Neural cell (in vitro differentiated cells): ENCODE data around the gene PCNX1. TPM values are rescaled to one million over a fixed set of nuclear protein-coding genes. Genes with fewer than 3 reads are reported as not detected.
"Not testable (repeated sequence)": the region's sequence is repeated elsewhere in the genome, so short reads cannot be mapped to it uniquely, and the experiment has no call there.

ENCODE experiments used
- H2AFZ ChIP-seq: fragments of 200-600, 300-800 bp; sonication (generic), shearing (Covaris generic); 2 replicates; pipeline ENCODE4 v1.6.0; 2014; ENCODE audit warnings: low read depth, mild to moderate bottlenecking, antibody characterized with exemption, low read length, moderate library complexity
- H3F3A ChIP-seq: fragments of 200-600 bp; shearing (Covaris generic); 2 replicates; pipeline ENCODE4 v1.6.1; 2016; ENCODE audit warnings: mild to moderate bottlenecking, moderate library complexity, mixed read lengths, antibody characterized with exemption, low read length; ENCODE audit not compliant: insufficient read depth, poor library complexity, severe bottlenecking
- H3K27ac ChIP-seq: fragments of 200-600, 300-800 bp; sonication (generic), shearing (Covaris generic); 2 replicates; pipeline ENCODE4 v1.5.1; 2014; ENCODE audit warnings: mild to moderate bottlenecking, low read length, moderate library complexity
- H3K27me3 ChIP-seq: fragments of 300-800, 200-600 bp; sonication (generic), shearing (Covaris generic); 2 replicates; pipeline ENCODE4 v1.6.0; 2014; ENCODE audit warnings: mild to moderate bottlenecking, low read depth, low read length, moderate library complexity; ENCODE audit not compliant: insufficient read depth
- H3K36me3 ChIP-seq: fragments of 300-800, 200-600 bp; sonication (generic), shearing (Covaris generic); 2 replicates; pipeline ENCODE4 v1.5.1; 2014; ENCODE audit warnings: mild to moderate bottlenecking, antibody characterized with exemption, low read length, moderate library complexity; ENCODE audit not compliant: insufficient read depth
- H3K4me2 ChIP-seq: fragments of 300-800, 200-600 bp; sonication (generic), shearing (Covaris generic); 2 replicates; pipeline ENCODE4 v1.6.0; 2014; ENCODE audit warnings: mild to moderate bottlenecking, low read length
- H3K4me3 ChIP-seq: fragments of 300-800, 200-600 bp; sonication (generic), shearing (Covaris generic); 2 replicates; pipeline ENCODE4 v1.5.1; 2014; ENCODE audit warnings: mild to moderate bottlenecking, low read length, moderate library complexity
- H3K79me2 ChIP-seq: fragments of 200-600 bp; shearing (Covaris generic); replicated peaks from 2 replicates; pipeline ENCODE4 v1.6.0; 2014; ENCODE audit warnings: mild to moderate bottlenecking, low read length, moderate library complexity; ENCODE audit not compliant: insufficient read depth
- H3K9ac ChIP-seq: fragments of 300-800, 200-600 bp; sonication (generic), shearing (Covaris generic); 2 replicates; pipeline ENCODE4 v1.6.1; 2016; ENCODE audit warnings: mild to moderate bottlenecking, low read length, mixed read lengths
- H3K9me2 ChIP-seq: fragments of 200-600 bp; shearing (Covaris generic); 2 replicates; pipeline ENCODE4 v1.6.1; 2016; ENCODE audit warnings: mild to moderate bottlenecking, low read length, mixed read lengths; ENCODE audit not compliant: insufficient read depth
- H3K9me3 ChIP-seq: fragments of 200-600, 300-800 bp; sonication (generic), shearing (Covaris generic); 2 replicates; pipeline ENCODE4 v1.6.1; 2016; ENCODE audit warnings: mild to moderate bottlenecking, mixed run types, low read length, moderate library complexity, mixed read lengths
- H4K20me1 ChIP-seq: fragments of 200-600 bp; shearing (Covaris generic); 2 replicates; pipeline ENCODE4 v1.6.1; 2016; ENCODE audit warnings: mild to moderate bottlenecking, mixed run types; ENCODE audit not compliant: insufficient read depth
- CTCF ChIP-seq: fragments of 450-650 bp; IDR thresholded peaks from 2 replicates; pipeline ENCODE4 v1.5.1; 2014; ENCODE audit warnings: antibody characterized with exemption, mild to moderate bottlenecking, moderate library complexity; ENCODE audit not compliant: poor library complexity, severe bottlenecking
- EP300 ChIP-seq: fragments of 450-650 bp; conservative IDR thresholded peaks from 2 replicates; pipeline ENCODE4 v1.6.1; 2014; ENCODE audit warnings: antibody characterized with exemption, mild to moderate bottlenecking, moderate library complexity; ENCODE audit not compliant: poor library complexity, severe bottlenecking
- EZH2 ChIP-seq: fragments of 200-600, 300-800 bp; shearing (Covaris generic), sonication (generic); IDR thresholded peaks from 2 replicates; pipeline ENCODE4 v1.6.1; 2014; ENCODE audit warnings: antibody characterized with exemption, low read length, borderline replicate concordance, mild to moderate bottlenecking; ENCODE audit not compliant: insufficient read depth, poor library complexity, severe bottlenecking
- MXI1 ChIP-seq: fragments of 450-650 bp; conservative IDR thresholded peaks from 2 replicates; pipeline ENCODE4 v1.6.1; 2014; ENCODE audit warnings: antibody characterized with exemption, mild to moderate bottlenecking; ENCODE audit not compliant: poor library complexity, severe bottlenecking
- POLR2AphosphoS5 ChIP-seq: IDR thresholded peaks from 2 replicates; pipeline ENCODE4 v1.6.1; 2012
- RAD21 ChIP-seq: fragments of 450-650 bp; conservative IDR thresholded peaks from 2 replicates; pipeline ENCODE4 v1.6.1; 2014; ENCODE audit warnings: antibody characterized with exemption, mild to moderate bottlenecking, moderate library complexity
- REST ChIP-seq: IDR thresholded peaks from 2 replicates; pipeline ENCODE4 v1.6.1; 2012; ENCODE audit warnings: borderline replicate concordance
- SMC3 ChIP-seq: fragments of 450-650 bp; conservative IDR thresholded peaks from 2 replicates; pipeline ENCODE4 v1.6.1; 2014; ENCODE audit warnings: antibody characterized with exemption, mild to moderate bottlenecking, moderate library complexity; ENCODE audit not compliant: poor library complexity
- TAF1 ChIP-seq: IDR thresholded peaks from 2 replicates; pipeline ENCODE4 v1.6.1; 2012; ENCODE audit warnings: low read depth
- polyA plus RNA-seq: library from polyadenylated mRNA; depleted of rRNA; stranded (reverse); fragments of >200 nt; gene quantifications from 2 replicates; pipeline ENCODE4 v1.2.3, GENCODE V29; 2014

PCNX1 gene
- polyA plus RNA-seq, 1 donor from 2014 or later, result 23.7 TPM

DNA sequence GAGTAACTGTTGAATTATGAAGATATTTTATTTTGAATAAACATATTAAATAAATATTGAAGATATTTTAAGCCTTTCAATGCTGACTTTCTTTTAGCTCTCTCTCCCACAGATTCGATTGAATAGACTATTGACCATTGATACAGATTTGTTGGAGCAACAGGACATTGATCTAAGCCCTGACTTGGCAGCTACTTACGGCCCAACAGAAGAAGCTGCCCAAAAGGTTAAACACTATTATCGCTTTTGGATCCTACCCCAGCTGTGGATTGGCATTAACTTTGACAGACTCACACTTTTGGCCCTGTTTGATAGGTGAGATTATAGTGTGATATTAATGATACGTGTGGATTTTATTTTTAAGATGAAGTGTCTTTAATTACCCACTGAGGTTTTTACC lies 105.6 kb downstream of the PCNX1 start:
- Histone ChIP-seq H3K9ac (no peak overlapping the region), H3K9me2 (no peaks in the 10 kb centered on the region)

DNA sequence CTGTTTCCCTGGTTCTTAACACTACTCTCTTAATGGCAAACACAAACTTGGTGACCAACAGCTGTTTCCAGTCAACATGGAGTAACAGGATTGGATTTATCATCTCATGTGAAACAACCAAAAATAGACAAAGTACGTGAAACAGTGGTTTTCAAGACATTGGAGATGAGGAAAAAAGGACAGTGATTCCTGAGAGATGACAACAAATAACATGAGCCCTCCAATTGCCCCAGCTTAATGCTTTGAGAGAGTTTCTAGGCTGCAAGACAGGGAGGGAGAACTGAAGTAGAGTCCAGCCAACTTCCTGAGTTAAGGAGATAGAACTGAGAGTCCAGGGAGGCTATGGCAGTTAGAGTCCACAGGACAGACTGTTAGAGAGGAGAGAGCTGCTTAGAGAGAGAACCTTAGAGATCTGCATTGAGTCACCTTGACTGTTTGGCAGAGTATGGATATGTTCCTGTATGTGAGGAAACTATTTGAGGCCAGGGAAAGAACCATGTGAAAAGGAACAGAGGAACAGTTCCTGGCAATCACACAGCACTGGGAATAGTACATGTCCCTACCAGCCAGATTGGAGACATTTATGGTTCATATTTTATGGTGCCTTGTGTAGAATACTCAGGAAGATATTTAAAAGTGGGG lies 106.4 kb downstream of the PCNX1 start:
- TF ChIP-seq EZH2, result no peak
- no peak for TF ChIP-seq MXI1
- TF ChIP-seq EP300, result no peak
- TF ChIP-seq CTCF, result no peak
- no peak for TF ChIP-seq SMC3
- no peak for TF ChIP-seq RAD21
- TF ChIP-seq POLR2AphosphoS5, result no peak
- TF ChIP-seq TAF1, result no peak
- TF ChIP-seq REST, result no peak
- H3K27ac ChIP-seq, result no peak overlapping the region
- no peak overlapping the region for H2AFZ ChIP-seq
- no peaks in the 10 kb centered on the region for H4K20me1 ChIP-seq
- peaks cover 11% of the 10 kb centered on the region for H3K36me3 ChIP-seq
- no peak overlapping the region for H3K4me3 ChIP-seq
- no peaks in the 10 kb centered on the region for H3F3A ChIP-seq
- no peak overlapping the region for H3K4me2 ChIP-seq
- H3K9ac ChIP-seq, result no peak overlapping the region
- H3K79me2 ChIP-seq, result no peaks in the 10 kb centered on the region
- H3K9me3 ChIP-seq, result no peaks in the 10 kb centered on the region
- H3K9me2 ChIP-seq, result no peaks in the 10 kb centered on the region
- no peaks in the 10 kb centered on the region for H3K27me3 ChIP-seq

More for the DNA sequence above, 105.6 kb downstream of the PCNX1 start:
- Histone ChIP-seq H3K79me2 (no peaks in the 10 kb centered on the region), H3K4me2 (no peak overlapping the region), H3K9me3 (no peaks in the 10 kb centered on the region), H3K27me3 (no peaks in the 10 kb centered on the region), H3K36me3 (peaks cover 11% of the 10 kb centered on the region), H3F3A (no peaks in the 10 kb centered on the region), H3K4me3 (no peak overlapping the region), H3K27ac (no peak overlapping the region), H2AFZ (no peak overlapping the region), H4K20me1 (no peaks in the 10 kb centered on the region)
- no peak for TF ChIP-seq RAD21

DNA sequence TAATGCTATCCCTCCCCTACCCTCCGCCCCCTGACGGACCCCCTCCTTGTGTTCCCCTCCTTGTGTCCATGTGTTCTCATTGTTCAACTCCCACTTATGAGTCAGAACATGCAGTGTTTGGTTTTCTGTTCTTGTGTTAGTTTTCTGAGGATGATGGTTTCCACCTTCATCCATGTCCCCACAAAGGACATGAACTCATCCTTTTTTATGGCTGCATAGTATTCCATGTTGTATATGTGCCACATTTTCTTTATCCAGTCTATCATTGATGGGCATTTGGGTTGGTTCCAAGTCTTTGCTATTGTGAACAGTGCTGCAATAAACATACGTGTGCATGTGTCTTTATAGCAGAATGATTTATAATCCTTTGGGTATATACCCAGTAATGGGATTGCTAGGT lies 112.7 kb downstream of the PCNX1 start:
- H3K4me2 ChIP-seq, H3K27me3 ChIP-seq, H2AFZ ChIP-seq, H3K27ac ChIP-seq, H3K9me3 ChIP-seq, H3K9ac ChIP-seq, H3K9me2 ChIP-seq, H3K4me3 ChIP-seq, H4K20me1 ChIP-seq, H3K36me3 ChIP-seq, H3K79me2 ChIP-seq, H3F3A ChIP-seq: not testable (repeated sequence)
